Adrenal gland (tissue), 5 donors: Measurements from ENCODE around the gene FAXDC2.

Experiments
- POLR2A ChIP-seq, 2 donors: fragments of 450-650 bp; IDR thresholded peaks; one replicate each; pipeline ENCODE4 v1.6.1; 2017; ENCODE audit warnings: antibody characterized with exemption in 2 of 2, mild to moderate bottlenecking in 2 of 2, moderate library complexity in 1 of 2
- TF ChIP-seq, protein P1 (sequence below), 6 experiments: fragments of 450-650 bp in 4 of 6; fragments of 200-600 bp in 2 of 6; sonication (generic) in 1 of 6; IDR thresholded peaks; 1 replicate in 5 of 6; 2 replicates in 1 of 6; pipeline versions ENCODE4 v1.5.1 to v1.8.0; 2016 to 2021; ENCODE audit warnings: antibody characterized with exemption in 6 of 6, mild to moderate bottlenecking in 2 of 6, moderate library complexity in 1 of 6
- donor health status: DM: no; HTN: no; CAD: no.

DNA sequence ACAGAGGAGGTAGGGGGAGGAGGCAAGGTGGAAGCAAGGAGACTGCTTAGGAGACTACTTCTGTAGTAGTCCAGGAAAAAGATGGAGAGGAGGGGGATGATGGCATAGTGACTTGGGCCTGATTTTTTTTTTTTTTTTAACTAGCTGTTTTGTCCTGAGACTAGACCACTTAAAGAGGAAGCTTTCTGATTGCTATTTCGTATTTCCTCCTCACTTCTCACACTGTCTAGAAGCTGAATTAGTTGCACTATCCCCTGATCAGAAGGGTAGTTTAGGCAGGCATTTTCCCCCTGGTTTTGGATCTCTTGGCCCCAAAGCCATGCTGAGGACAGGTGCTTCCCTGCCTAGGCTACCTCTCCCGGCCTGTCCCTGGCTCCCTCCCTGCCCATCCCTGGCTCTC, 80.3 kb downstream of the FAXDC2 start:
- no peak for TF ChIP-seq POLR2A (IDR thresholded peaks at IDR 0.05)
- TF ChIP-seq, protein P1, sequence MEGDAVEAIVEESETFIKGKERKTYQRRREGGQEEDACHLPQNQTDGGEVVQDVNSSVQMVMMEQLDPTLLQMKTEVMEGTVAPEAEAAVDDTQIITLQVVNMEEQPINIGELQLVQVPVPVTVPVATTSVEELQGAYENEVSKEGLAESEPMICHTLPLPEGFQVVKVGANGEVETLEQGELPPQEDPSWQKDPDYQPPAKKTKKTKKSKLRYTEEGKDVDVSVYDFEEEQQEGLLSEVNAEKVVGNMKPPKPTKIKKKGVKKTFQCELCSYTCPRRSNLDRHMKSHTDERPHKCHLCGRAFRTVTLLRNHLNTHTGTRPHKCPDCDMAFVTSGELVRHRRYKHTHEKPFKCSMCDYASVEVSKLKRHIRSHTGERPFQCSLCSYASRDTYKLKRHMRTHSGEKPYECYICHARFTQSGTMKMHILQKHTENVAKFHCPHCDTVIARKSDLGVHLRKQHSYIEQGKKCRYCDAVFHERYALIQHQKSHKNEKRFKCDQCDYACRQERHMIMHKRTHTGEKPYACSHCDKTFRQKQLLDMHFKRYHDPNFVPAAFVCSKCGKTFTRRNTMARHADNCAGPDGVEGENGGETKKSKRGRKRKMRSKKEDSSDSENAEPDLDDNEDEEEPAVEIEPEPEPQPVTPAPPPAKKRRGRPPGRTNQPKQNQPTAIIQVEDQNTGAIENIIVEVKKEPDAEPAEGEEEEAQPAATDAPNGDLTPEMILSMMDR (IDR thresholded peaks at IDR 0.05) = no peak
